Brain microvascular endothelial cell (primary cell): ENCODE results near the gene NCAPG.

Source experiments
- DNase-seq: peaks from one replicate; pipeline ENCODE4 v3.0.0-alpha.2; 2020
- H3K27ac ChIP-seq: fragments of 250-450 bp; sonication (Bioruptor Pico); 2 replicates; pipeline ENCODE4 v1.5.1; 2020; ENCODE audit warnings: mild to moderate bottlenecking, moderate library complexity
- H3K27me3 ChIP-seq: fragments of 250-450 bp; sonication (Bioruptor Pico); replicated peaks from 2 replicates; pipeline ENCODE4 v1.5.1; 2020; ENCODE audit warnings: mild to moderate bottlenecking
- H3K36me3 ChIP-seq: fragments of 250-450 bp; sonication (Bioruptor Pico); replicated peaks from 2 replicates; pipeline ENCODE4 v1.5.1; 2020; ENCODE audit warnings: mild to moderate bottlenecking
- H3K4me3 ChIP-seq: 2 replicates; pipeline ENCODE4 v1.5.1; 2011; ENCODE audit warnings: low read depth, mild to moderate bottlenecking, control low read depth, low read length, moderate library complexity
- CTCF ChIP-seq: IDR thresholded peaks from 2 replicates; pipeline ENCODE4 v1.5.1; 2011; ENCODE audit warnings: low read depth, mild to moderate bottlenecking, moderate library complexity, low read length, control low read depth, inconsistent platforms; ENCODE audit errors: missing control alignments
- in situ Hi-C: cut with HindIII; loops from 2 replicates; pipeline ENCODE4 v1.10.0; 2017; ENCODE audit warnings: low sequenced_read_pairs, low pct_ligation_motif_present

NCAPG gene

GRCh38 chr4:17765514-17766286, 45.1 kb upstream of the NCAPG start:
- in situ Hi-C loops, result no loop called here
- no peak overlapping the region for H3K27ac ChIP-seq
- DNase-seq, result no peak
- no peak overlapping the region for H3K4me3 ChIP-seq
- TF ChIP-seq CTCF, result no peak
- H3K36me3 ChIP-seq, result no peaks in the 10 kb centered on the region
- H3K27me3 ChIP-seq, result no peaks in the 10 kb centered on the region

- Histone ChIP-seq H3K4me3 (no peak overlapping the region), H3K27me3 (no peaks in the 10 kb centered on the region), H3K27ac (no peak overlapping the region), H3K36me3 (no peaks in the 10 kb centered on the region)
- no peak for TF ChIP-seq CTCF
- in situ Hi-C loops, result no loop called here
- DNase-seq, result no peak
These were observed 43.8 kb upstream of the NCAPG start for GRCh38 chr4:17766826-17767458.

- no peak for TF ChIP-seq CTCF
- in situ Hi-C loops, result no loop called here
- no peak overlapping the region for H3K27ac ChIP-seq
- H3K4me3 ChIP-seq, result no peak overlapping the region
- DNase-seq, result no peak
- H3K36me3 ChIP-seq, result no peaks in the 10 kb centered on the region
- no peaks in the 10 kb centered on the region for H3K27me3 ChIP-seq
These were observed 41.2 kb upstream of the NCAPG start for GRCh38 chr4:17769406-17770174.

- in situ Hi-C loops, result no loop called here
- Histone ChIP-seq H3K36me3 (no peaks in the 10 kb centered on the region), H3K4me3 (no peak overlapping the region), H3K27ac (no peak overlapping the region), H3K27me3 (no peaks in the 10 kb centered on the region)
- no peak for DNase-seq
- no peak for TF ChIP-seq CTCF
These were observed 39.9 kb upstream of the NCAPG start for GRCh38 chr4:17770845-17771244.

- Histone ChIP-seq H3K27me3 (no peaks in the 10 kb centered on the region), H3K4me3 (no peak overlapping the region), H3K27ac (no peak overlapping the region), H3K36me3 (no peaks in the 10 kb centered on the region)
- TF ChIP-seq CTCF, result no peak
- in situ Hi-C loops, result no loop called here
- no peak for DNase-seq
These were observed 39.4 kb upstream of the NCAPG start for GRCh38 chr4:17771284-17771908.
